UCSD-AML1 (cell line): Measurements from ENCODE around the gene MPV17L.
"Not testable (repeated sequence)": the region's sequence is repeated elsewhere in the genome, so short reads cannot be mapped to it uniquely, and the experiment has no call there.

Experiments
- DNase-seq: peaks from one replicate; lab custom pipeline; 2025; ENCODE audit not compliant: unreplicated experiment; lab: John Stamatoyannopoulos, UW

MPV17L gene

DNA sequence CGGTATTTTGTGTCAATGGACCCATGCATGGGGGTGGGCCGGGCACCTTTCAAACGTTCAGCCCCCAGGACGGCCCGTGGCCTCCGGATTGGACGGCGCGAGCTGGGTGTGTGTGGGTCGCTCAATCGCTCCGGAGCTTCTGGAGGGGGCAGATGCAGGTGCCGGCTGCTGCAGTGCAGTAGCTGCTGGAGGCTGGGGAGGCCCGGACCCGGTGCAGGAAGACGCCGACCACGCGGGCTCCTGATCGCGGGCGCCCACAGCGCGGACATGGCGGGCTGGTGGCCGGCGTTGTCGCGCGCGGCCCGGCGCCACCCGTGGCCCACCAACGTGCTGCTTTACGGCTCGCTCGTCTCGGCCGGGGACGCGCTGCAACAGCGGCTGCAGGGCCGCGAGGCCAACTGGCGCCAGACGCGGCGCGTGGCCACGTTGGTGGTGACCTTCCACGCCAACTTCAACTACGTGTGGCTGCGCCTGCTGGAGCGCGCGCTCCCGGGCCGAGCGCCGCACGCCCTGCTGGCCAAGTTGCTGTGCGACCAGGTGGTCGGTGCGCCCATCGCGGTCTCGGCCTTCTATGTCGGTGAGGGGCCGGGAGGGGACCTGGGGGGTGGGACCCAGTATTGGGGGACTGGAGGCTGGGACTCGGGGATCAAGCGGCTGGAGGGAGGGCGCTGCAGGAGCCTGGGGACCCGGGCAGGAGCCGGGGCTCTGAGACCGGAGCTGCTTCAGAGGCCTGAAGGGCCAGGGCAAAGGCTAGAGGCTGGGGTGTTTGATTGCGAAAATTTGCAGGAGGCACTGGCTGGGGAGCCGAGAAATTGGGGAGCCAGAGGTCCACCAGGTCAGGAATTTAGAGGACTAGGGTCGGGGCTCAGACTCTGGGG, at the start of gene MPV17L:
MPV17L (plus strand) TSS at position 124 of the 878 bp plus-strand sequence; CDS start at position 268, 144 bp downstream.
- DNase-seq: not testable (repeated sequence)

DNA sequence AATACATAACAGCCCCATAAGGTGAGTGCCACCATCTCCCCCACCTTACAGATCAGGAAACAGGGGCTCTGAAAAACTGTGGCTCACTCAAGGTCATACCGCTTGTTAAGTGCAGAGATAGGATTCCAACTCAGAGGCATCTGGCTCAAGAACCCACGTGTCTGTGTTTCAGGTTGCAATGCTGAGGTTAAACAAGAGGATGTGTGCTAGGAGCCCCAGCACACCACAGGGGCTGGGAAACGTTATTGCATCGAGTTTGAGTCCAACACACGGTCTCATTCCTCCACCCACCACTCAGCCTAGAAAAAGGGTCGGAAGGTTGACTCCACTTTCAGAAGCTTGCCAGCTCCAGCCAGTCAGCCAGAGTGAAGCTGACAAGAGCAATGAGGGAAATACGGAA, 46.8 kb upstream of the MPV17L start:
- DNase-seq: not testable (repeated sequence)

DNA sequence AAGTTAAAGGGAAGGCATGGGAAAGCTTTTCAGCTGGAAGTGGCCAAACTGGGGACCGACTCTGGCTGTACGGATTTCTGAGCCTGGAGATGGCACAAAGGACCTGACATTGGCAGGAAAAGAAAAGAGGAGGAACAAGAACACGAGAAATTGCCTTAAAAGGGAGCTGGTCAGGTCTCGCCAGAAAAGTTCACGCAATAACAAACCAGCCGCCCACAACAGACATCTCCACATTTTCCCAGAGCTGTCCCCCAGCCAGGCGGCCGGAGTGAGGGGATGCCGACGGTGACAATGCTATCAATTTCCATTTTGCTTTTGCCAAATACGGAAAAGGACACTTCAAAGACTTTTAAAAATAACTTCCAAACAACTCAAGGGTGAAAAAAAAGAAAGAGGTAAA, 44.3 kb upstream of the MPV17L start:
- not testable (repeated sequence) for DNase-seq

DNA sequence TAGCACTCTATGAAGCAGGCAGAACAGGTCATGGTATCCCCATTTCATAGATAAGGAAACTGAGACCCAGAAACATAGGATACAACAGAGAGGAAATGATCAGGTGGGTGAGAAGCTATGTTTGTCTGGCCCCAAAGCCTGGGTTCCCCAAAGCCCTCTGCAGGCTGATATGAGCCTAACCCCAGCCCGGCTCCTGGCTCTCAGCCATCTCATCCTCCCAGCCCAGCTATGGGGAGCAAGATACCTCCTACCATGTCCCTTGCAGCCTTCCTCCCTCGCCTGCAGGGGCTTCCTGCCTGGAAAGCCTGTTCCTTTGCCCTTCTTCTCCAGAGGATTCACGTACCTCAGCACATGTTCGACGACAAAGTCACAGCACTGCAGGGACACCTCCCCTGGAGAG, 43.8 kb upstream of the MPV17L start:
- DNase-seq: not testable (repeated sequence)

DNA sequence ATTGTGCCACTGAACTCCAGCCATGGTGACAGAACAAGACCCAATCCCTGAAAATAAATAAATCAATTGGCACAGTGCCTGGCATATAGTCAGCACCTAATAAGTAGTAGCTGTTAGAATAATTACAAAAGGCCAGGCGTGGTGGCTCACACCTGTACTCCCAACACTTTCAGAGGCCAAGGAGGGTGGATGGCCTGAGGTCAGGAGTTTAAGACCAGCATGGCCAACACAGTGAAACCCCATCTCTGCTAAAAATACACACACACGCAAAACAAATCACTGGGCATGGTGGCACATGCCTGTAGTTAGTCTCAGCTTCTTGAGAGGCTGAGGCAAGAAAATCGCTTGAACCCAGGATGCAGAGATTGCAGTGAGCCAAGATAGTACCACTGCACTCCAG, 42.7 kb upstream of the MPV17L start:
- DNase-seq: not testable (repeated sequence)

DNA sequence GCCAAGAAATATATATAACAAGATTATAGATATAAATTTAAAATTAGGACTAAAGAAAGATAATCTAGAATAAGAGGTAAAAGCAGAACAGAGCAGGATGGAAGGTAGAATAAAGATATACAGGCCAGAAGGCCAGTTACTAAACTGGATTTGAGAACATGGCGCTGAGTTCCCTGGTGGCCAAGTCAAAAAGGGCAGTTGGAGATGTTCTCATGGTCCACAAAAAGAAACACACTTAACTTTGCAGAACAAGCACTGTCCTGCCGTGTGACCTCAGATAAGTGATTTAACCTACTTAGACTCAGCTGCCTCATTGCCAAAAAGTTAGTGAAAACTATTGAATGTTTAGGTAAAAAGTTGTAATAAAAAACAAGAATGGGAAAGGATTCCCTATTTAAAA, 40.7 kb upstream of the MPV17L start:
- not testable (repeated sequence) for DNase-seq

DNA sequence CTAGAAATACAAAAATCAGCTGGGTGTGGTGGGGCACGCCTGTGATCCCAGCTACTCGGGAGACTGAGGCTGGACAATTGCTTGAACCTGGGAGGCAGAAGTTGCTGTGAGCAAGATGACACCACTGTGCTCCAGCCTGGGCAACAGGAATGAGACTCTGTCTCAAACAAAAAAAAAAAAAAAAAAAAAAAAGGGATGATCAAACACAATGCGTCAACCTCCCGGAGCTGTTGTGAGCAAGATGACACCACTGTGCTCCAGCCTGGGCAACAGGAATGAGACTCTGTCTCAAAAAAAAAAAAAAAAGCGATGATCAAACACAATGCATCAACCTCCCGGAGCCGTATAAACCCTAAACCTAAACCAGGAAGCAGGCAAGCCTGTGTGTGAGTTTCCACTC, 38.1 kb upstream of the MPV17L start:
- DNase-seq: not testable (repeated sequence)

DNA sequence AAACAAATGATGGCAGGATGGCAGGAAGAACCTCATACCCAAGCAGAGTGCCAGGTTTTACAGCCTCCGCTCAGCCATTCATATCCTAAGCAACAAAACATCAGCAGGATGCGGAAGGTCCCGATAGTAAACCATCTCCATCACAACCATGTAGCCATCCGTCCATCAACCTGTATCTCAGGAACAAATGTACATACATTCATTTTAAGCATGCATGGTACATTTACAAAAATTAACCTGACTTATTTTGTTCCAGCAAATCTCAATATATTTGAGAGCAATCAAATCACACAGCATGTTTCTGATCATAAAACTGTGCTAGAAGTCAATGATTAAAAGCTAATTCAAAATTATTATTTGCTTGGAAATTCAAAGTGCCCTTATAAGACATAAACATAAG, 17.4 kb upstream of the MPV17L start, which contains the start of gene NPIPA5:
NPIPA5 (minus strand) TSS at position 101 of the 400 bp plus-strand sequence; CDS start at position 101, 0 bp downstream.
- DNase-seq: not testable (repeated sequence)

DNA sequence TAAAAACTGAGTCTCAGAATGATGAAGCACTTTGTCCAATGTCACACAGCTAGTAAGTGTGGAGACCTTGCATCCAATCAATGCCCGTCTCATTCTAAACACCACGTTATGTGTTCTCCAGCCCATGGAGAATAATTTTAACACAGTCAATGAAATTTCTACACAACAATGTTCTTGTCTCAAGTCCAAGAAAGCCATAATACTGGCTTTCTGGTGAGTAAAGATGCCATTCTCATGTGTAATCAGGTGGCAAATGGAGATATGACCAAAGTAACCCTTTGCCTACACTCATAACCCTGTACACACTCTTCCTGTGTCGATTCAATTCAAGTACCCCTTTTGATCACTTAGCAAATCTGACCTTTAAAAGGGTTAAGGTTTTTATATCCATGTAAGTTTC, 12.7 kb upstream of the MPV17L start:
- not testable (repeated sequence) for DNase-seq

DNA sequence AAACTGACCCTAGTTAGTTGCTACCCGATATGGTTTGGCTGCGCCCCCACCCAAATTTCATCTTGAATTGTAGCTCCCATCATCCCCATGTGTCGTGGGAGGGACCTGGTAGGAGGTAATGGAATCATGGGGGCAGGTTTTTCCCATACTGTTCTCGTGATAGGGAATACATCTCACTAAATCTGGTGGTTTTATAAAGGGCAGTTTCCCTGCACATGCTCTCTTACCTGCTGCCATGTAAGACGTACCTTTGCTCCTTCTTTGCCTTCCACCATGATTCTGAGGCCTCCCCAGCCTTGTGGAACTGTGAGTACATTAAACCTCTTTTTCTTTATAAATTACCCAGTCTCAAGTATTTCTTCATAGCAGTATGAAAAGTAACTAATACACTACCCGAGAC, 7.5 kb upstream of the MPV17L start:
- not testable (repeated sequence) for DNase-seq

DNA sequence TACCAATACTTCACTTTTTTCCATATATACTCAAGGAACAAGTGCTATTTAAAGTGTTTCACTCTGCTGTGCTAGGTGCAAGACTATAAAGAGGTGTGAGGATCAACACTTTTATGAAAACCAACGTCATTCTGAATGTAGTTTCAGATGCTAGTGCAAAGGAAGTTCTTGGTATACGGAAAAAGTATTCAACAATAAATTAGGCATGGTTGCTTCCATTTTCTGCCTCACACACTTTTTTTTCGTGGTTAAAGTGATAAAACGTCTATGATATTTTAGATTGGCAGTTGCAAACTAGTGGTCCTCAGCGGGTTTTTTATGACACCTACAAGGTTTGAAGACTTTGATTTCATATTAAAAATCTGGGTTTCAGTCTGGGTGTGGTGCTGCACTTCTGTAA, 5.6 kb upstream of the MPV17L start:
- DNase-seq: not testable (repeated sequence)

DNA sequence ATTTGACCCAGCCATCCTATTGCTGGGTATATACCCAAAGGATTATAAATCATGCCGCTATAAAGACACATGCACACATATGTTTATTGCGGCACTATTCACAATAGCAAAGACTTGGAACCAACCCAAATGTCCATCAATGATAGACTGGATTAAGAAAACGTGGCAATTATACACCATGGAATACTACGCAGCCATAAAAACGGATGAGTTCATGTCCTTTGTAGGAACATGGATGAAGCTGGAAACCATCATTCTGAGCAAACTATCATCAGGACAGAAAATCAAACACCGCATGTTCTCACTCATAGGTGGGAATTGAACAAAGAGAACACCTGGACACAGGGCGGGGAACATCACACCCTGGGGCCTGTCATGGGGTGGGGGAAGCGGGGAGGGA, 2.5 kb upstream of the MPV17L start:
- not testable (repeated sequence) for DNase-seq

DNA sequence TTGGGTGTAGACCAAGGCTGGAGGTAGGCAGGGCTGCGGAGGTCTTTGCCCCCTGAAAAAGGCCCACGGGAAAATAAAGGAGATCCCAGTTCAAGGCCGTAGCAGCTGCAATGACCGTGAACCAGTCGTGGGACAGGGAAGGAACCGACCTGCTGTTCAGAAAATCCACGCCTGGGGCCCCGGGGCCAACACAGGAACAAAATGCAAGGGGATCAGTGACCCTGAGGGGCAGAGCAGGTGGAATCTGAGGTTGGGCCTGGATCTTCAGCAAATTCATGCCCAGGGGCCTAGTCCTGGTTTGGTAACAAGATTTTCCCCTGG, 915 bp downstream of the MPV17L start:
- DNase-seq: not testable (repeated sequence)

DNA sequence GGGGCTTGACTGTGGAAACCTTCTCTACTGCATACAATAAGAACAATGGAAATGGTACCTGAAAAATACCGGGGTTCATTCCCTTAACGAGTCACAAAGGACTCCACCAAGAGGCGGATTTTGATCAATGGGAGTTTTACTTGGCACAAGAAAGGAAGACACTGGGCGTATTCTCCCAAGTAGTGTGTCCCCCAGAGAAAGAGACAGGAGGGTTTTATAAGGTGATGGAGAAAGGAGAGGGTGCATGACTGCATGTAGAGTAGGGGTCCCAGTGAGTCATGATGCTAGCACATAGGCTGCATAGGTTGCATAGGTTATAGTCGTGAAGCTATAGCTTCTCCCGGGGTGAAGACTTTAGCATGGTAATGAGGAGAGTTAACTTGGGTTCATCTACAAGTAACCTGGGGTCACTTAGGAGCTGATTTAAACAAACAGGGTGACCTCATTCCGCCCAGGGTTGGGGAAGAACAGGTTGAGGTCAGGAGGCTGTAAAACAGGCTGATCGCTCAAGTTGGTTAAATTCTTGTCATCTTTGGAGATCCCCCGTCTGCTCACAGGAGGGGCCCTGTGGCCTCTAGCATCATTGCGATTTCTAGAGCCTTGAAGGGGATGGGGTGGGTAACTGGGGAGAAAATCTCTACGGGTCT, 1.5 kb downstream of the MPV17L start:
- DNase-seq: no peak

DNA sequence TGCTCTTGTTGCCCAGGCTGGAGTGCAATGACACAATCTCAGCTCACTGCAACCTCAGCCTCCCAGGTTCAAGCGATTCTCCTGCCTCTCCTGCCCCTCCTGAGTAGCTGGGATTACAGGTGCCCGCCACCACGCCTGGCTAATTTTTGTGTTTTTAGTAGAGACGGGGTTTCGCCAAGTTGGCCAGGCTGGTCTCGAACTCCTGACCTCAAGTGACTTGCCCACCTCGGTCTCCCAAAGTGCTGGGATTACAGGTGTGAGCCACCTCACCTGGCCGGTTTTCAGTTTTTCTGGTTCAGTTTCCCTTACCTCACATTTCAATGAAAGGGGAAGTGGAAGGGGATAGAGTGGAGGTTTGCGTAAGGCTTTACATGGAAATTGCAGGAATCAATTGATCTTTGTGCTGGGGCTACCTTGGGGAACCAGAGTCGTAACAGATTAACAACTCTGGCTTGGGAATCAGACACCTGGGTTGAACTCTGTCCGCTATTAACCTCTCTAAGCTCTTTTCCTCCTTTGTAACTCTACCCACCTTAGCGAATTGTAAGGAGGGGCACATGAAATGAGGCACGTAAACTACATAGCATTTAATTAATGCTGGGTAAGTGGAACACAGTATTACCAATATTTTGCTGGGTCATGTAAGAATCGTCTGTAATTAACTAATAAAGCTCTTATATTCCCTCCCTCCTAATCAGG, 3.2 kb downstream of the MPV17L start:
- DNase-seq: no peak

DNA sequence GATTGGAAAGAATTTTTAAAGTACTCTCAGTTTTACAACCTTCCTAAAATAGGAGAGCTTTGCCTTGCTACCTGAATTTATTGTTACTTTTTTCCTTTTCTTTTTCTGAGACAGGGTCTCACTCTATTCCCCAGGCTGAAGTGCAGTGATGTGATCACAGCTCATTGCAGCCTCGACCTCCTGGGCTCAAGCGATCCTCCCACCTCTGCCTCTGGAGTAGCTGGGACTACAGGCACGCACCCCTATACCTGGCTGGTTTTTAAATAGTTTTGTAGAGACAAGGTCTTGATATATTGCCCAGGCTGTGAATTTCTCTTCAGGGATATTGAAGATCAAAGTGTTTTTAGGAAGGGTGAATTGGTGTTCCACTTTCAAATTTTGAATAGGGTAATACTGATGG, 3.8 kb downstream of the MPV17L start:
- DNase-seq: no peak

DNA sequence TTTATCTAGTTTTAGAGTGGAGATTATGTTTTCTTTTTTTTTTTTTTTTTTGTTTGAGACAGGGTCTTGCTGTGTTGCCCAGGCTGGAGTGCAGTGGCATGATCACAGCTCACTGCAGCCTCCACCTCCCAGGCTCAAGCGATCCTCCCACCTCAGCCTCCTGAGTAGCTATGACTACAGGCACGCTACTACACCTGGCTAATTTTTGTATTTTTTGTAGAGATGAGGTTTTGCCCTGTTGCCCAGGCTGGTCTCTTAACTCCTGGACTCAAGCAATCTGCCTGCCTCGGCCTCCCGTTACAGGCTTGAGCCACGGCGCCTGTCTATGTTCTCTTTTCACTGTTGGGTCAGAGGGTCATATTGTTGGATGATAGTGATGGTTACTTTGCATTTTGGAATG, 4.8 kb downstream of the MPV17L start:
- DNase-seq: not testable (repeated sequence)

DNA sequence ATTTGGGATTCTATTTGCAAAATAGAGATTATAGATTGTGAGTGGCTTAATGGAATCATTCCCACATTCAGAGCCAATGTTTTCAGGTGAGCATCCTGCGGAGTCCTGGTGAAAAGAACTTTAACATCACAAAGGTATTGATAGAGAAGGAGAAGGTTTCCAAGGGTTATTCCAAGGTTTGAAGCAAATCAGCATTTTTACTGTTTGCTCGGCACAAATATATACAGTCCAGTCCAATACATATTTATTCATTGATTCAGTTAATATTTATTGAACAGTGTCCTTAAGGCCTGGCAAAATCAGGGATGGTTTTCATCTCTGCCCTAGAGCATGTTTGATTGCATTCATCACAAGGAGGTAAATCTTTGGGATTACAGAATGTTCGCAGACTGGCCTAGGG, 6.4 kb downstream of the MPV17L start:
- no peak for DNase-seq

DNA sequence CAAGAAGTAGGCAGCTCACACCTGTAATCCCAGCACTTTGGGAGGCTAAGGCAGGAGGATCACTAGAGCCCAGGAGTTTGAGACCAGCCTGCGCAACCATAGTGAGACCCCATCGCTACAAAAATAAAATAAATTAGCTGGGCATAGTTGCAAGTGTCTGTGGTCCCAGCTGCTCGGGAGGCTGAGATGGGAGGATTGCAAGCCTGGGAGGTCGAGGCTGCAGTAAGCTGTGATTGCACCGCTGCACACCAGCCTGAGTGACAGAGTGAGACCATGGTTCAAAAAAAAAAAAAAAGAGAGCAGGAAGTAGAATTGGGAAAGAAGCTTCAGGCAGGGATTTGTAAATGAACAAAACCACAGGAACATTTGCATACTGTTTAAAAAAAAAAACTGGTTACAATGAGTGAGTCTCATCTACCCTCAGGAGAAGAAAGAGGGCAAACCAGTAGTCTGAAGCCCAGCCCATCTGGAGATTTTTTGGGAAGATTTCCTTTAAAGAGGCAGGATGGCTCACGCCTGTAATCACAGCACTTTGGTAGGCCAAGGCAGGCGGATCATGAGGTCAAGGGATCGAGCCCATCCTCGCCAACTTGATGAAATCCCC, 7.9 kb downstream of the MPV17L start:
- DNase-seq: no peak

DNA sequence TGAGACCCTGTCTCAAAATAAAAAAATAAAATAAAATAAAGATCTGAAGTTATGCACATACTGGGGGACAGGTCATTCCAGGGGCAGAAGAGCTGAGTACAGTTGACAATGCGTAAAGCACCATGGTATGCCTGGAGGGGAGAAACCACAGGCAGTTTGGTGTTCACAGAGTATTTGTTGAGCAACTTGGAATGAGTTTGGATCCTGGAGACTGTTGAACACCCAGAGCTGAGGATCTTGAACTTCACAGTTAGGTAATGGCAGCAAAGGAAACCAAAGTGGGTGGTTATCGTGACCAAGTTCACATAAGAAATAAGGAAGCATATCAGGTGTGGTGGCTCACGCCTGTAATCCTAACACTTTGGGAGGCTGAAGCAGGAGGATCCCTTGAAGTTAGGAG, 8.5 kb downstream of the MPV17L start:
- not testable (repeated sequence) for DNase-seq

DNA sequence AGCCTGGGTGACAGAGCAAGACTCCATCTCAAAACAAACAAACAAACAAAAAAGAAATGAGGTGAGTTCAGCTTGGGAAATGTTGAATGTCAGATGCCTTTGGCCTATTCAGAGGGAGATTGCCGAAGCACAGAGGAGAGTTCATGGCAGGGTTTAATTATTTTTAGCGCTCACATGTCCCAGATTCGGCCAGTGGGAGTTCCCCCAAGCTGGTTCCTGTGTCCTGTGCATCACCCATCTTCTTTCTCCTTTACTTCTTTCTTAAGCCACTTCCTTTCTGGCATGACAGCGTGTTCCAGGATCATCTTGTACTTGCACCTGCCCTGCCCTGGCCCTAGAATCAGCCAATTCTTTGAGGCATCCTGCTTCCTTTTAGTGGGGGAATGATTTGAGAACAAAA, 9.2 kb downstream of the MPV17L start:
- DNase-seq: no peak
